Coronary artery (tissue), 2 donors: Measurements from ENCODE around the gene ZNF681.

Experiments used
- DNase-seq: peaks from one replicate; pipeline ENCODE4 v3.0.0-alpha.2; 2017; ENCODE audit warnings: low spot score
- H3K27ac ChIP-seq, 2 donors: fragments of 200-600 bp; sonication (generic); one replicate each; pipeline ENCODE4 v1.5.1; 2016 to 2019
- H3K4me3 ChIP-seq: fragments of 200-600 bp; sonication (generic); 2 replicates; pipeline ENCODE4 v1.5.1; 2016; ENCODE audit warnings: mild to moderate bottlenecking, moderate library complexity
- TF ChIP-seq, protein P1 (sequence below): fragments of 200-600 bp; sonication (generic); IDR thresholded peaks from one replicate; pipeline ENCODE4 v1.5.1; 2019; ENCODE audit warnings: antibody characterized with exemption

ZNF681 gene

DNA sequence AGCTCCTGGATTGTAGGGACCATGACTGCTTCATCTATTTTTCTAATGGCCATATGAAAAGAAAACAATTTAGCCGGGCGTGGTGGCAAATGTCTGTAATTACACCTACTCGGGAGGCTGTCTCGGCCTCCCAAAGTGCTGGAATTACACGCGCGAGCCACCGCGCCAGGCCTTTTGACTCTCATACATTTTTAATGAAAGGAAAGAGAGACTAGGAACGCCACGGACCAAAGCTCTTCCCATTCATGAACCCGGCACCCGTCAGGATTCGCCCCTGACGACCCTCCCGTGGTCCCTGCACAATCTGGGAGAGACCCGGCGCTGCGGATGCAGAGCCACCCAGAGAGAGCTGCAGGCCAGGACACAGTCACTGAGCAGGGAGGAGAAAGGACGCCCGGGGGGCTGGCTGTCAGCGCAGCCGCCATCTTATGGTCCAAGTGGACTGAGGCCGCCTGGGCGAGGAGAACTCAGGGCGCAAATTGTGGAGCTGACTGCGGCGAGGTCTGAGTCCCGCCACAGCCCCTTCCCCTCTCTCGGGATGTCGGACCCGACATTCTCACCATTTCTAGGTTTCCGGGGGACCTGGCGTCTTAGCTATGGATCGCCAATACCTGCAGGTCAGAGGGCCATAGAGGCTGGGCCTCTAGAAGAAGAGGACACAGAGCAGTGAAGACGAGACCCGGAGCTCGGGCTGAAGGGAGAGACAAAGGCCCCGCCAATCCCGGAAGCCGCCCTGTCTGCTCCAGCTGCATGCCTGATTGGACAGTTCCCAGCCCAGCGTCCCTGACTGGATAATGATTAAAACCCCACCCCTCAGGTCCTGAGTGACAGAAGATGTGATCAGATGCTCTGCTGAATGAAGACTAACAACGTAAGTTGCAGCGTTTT is at the start of gene ZNF681:
ZNF681 (minus strand) TSS at position 705 of the 888 bp plus-strand sequence; CDS start at position 563, 142 bp downstream.
- Histone ChIP-seq H3K27ac (peak within 1 kb of the TSS; percentile 53 to 56), H3K4me3 (peak within 1 kb of the TSS; percentile 69)
- DNase-seq: peak; percentile 91
- TF ChIP-seq, protein P1, sequence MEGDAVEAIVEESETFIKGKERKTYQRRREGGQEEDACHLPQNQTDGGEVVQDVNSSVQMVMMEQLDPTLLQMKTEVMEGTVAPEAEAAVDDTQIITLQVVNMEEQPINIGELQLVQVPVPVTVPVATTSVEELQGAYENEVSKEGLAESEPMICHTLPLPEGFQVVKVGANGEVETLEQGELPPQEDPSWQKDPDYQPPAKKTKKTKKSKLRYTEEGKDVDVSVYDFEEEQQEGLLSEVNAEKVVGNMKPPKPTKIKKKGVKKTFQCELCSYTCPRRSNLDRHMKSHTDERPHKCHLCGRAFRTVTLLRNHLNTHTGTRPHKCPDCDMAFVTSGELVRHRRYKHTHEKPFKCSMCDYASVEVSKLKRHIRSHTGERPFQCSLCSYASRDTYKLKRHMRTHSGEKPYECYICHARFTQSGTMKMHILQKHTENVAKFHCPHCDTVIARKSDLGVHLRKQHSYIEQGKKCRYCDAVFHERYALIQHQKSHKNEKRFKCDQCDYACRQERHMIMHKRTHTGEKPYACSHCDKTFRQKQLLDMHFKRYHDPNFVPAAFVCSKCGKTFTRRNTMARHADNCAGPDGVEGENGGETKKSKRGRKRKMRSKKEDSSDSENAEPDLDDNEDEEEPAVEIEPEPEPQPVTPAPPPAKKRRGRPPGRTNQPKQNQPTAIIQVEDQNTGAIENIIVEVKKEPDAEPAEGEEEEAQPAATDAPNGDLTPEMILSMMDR: no peak

DNA sequence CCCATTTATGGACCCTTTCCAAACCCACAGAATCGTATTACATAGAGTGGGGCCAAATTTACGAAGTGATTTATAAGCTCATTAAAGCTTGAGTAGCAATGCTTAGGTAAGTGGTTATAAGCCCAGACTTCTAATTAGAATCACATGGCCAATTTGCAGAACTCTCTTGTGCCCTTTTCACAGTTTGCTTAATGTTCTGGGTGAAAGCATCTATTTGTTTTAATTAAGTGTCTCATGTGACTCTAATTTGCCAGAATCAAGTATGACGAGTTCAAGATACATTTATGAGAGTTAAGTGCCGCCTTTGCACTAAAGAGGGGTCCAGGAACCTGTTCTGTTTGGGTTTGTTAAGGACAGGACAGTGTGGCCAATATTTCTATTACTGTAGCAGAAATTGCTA is 46.0 kb upstream of the ZNF681 start:
- no peak overlapping the region for H3K4me3 ChIP-seq
- no peak for DNase-seq
- TF ChIP-seq, protein P1: no peak
- no peak overlapping the region for H3K27ac ChIP-seq

DNA sequence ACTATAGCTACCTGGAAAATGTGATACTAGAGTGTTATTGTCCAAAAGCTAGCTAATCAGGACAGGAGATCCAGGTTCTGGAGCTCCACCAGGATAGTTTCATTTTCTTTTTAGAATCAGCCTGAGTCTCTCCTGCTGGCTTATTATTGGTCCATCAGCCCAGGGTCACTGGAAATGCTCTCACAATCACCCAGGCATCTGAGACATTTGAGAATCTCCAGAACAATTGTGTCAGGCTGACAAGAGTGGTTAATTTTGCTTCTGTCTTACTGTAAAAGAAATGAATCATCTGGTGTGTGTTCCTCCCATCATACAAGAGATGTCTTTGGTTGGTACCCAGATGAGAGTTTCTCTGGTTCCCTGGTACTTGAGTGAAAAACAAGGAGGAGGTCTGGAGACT is 43.6 kb upstream of the ZNF681 start:
- H3K4me3 ChIP-seq: no peak overlapping the region
- TF ChIP-seq, protein P1: no peak
- H3K27ac ChIP-seq: no peak overlapping the region
- no peak for DNase-seq

DNA sequence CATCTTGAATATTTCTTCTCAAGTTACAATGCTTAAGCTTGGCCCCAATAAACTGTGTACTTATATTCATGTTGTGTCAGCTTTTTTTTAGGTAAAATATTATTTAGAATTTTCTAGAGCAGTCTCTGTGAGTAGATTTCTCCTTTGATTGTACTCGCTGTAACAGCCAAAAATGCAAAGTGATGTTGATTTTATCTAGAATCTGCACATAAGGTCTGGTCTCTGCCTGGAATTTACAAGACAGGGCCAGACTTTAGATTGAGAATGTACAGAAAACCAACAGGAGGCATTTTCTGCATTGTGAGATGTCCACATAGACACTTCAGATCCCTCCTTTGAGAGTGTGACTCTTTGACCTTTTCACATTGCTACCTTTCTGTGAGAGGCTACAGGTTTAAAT is 43.1 kb upstream of the ZNF681 start:
- Histone ChIP-seq H3K27ac (no peak overlapping the region), H3K4me3 (no peak overlapping the region)
- DNase-seq: no peak
- TF ChIP-seq, protein P1: no peak

DNA sequence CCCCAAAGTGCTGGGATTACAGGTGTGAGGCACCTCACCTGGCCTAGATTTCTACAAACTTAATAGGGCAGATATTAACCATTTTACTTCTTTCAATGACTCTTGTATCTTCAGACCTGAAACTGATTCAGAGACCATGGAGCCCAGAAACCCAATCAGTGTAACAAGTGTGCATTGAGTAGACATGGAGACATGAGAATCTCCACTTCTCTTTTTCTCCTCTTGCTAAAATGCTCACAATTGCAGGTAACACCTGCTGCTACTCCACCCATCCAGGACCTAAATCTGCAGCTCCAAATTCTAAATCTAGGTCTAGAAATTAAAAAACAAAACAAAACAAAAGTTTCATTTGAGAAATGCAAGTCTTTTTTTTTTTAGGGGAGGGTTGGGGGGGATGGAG is 42.2 kb upstream of the ZNF681 start:
- TF ChIP-seq, protein P1: no peak
- H3K27ac ChIP-seq: no peak overlapping the region
- DNase-seq: no peak
- H3K4me3 ChIP-seq: no peak overlapping the region

DNA sequence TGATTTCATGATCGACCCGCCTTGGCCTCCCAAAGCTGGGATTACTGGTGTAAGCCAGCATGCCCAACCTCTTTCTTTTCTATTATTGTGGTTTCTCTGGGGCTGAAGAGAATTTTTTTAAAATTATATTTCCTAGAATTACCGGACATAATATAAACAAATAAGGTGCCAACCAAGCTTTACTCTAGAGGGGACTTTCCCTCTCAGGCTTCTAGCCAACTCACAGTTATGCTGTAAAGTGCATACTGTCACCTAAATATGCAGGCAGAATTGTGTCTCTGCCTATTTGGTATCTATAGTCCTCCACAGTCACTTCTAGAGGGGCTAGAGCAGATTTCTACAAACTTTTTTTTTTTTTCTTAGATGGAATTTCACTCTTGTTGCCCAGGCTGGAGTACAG is 41.6 kb upstream of the ZNF681 start:
- no peak overlapping the region for H3K27ac ChIP-seq
- TF ChIP-seq, protein P1: no peak
- H3K4me3 ChIP-seq: no peak overlapping the region
- DNase-seq: no peak

DNA sequence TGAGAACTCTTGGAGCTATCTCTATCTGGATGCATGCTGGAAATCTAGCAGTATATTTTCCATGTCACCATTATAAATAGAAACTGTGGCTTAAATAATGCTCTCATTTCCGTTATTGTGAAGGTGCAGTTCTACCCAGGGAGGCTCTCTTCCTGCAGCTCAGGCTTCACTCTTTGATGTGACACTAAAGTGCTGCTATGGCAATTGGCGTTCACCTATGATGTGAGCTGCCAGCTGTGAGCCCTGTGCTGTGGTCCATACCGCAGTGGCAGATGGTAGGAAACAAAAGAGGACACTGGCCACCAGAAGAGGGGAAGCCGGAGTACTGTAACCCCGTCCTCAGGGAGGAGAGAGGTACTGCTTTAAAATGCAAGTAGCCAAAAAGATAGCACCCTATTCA is 40.6 kb upstream of the ZNF681 start:
- Histone ChIP-seq H3K27ac (no peak overlapping the region), H3K4me3 (no peak overlapping the region)
- no peak for DNase-seq
- TF ChIP-seq, protein P1: no peak
